Endothelial cell of umbilical vein (primary cell): ENCODE measurements around the gene RHOH.

Experiments used
- CTCF ChIP-seq, 2 donors: IDR thresholded peaks; 1 replicate in 1 of 2; 2 replicates in 1 of 2; pipeline ENCODE4 v1.5.1; 2011; ENCODE audit warnings: low read length in 2 of 2, mild to moderate bottlenecking in 2 of 2, moderate library complexity in 2 of 2, control low read depth in 1 of 2, inconsistent platforms in 1 of 2, low read depth in 1 of 2; ENCODE audit not compliant: insufficient read depth in 1 of 2; ENCODE audit errors: extremely low read depth in 1 of 2
- EZH2 ChIP-seq: IDR thresholded peaks from 2 replicates; pipeline ENCODE4 v1.6.1; 2012; ENCODE audit warnings: borderline replicate concordance, low read depth, mild to moderate bottlenecking, moderate library complexity, low read length, inconsistent platforms; ENCODE audit not compliant: severe bottlenecking
- FOS ChIP-seq: IDR thresholded peaks from 2 replicates; pipeline ENCODE4 v1.6.1; 2011; ENCODE audit warnings: mild to moderate bottlenecking, low read length, moderate library complexity, borderline replicate concordance; ENCODE audit not compliant: insufficient read depth
- GATA2 ChIP-seq: IDR thresholded peaks from 2 replicates; pipeline ENCODE4 v1.7.0; 2011; ENCODE audit warnings: low read depth, mild to moderate bottlenecking, moderate library complexity, mixed read lengths, low read length; ENCODE audit not compliant: insufficient read length, insufficient read depth
- JUN ChIP-seq: IDR thresholded peaks from 2 replicates; pipeline ENCODE4 v1.6.1; 2011; ENCODE audit warnings: borderline replicate concordance, low read depth; ENCODE audit not compliant: insufficient read length, insufficient read depth
- POLR2A ChIP-seq: IDR thresholded peaks from 2 replicates; pipeline ENCODE4 v1.6.1; 2012; ENCODE audit warnings: low read depth, mild to moderate bottlenecking, control low read depth, low read length
- POLR2AphosphoS5 ChIP-seq: IDR thresholded peaks from 2 replicates; pipeline ENCODE4 v1.6.1; 2012; ENCODE audit warnings: low read depth, mild to moderate bottlenecking, control low read depth, low read length, moderate library complexity; ENCODE audit not compliant: insufficient read depth

DNA sequence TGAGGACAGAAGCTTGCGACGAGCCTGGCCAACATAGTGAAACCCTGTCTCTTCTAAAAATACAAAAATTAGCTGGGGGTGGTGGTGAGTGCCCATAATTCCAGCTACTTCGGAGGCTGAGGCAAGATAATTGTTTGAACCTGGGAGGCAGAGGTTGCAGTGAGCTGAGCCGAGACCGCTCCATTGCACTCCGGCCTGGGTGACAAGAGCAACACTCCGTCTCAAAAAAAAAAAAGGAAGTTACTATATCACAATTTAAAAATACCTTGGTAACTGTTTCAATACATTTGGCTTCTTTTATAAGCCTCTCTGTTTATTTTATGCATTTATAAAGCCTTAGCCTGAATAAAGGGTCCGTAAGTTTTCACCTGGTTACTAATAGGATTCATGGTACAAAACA, 91.7 kb downstream of the RHOH start:
- no peak for TF ChIP-seq POLR2A
- no peak for TF ChIP-seq POLR2AphosphoS5
- TF ChIP-seq CTCF (IDR thresholded peaks at IDR 0.05; ENCODE audit: extremely low read depth in 1 of 2, insufficient read depth in 1 of 2, low read depth in 1 of 2, low read length in 2 of 2): no peak
- TF ChIP-seq EZH2: no peak
- no peak for TF ChIP-seq FOS
- no peak for TF ChIP-seq JUN
- no peak for TF ChIP-seq GATA2
